SW 1271 (cell line): ENCODE results near the gene EPN2.

Experiments used
- DNase-seq, 2 experiments: peaks; one replicate each; lab custom pipeline; 2025; lab: John Stamatoyannopoulos, UW

EPN2 gene

DNA sequence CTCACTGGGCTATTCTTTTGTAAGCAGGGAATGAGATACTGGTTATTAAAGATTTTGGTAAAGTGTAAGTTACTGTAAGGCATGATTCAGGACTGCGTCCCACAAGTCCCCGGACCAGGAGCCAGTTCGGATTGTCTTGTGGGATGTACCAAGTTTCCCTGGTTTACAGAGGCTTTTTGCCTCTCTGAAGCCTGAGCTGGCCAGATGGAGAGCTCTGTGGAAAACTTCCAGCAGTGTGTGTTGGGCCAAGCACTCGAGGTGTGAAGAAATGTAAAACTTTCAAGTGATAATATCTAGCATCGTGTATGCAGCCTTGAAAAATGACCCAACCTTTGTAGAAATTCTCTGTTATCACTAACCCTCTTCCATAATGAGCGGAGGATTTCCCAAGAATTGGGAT lies 2.4 kb downstream of the EPN2 start:
- no peak for DNase-seq

GRCh38 chr17:19242323-19242722 lies 5.2 kb downstream of the EPN2 start:
- no peak for DNase-seq

DNA sequence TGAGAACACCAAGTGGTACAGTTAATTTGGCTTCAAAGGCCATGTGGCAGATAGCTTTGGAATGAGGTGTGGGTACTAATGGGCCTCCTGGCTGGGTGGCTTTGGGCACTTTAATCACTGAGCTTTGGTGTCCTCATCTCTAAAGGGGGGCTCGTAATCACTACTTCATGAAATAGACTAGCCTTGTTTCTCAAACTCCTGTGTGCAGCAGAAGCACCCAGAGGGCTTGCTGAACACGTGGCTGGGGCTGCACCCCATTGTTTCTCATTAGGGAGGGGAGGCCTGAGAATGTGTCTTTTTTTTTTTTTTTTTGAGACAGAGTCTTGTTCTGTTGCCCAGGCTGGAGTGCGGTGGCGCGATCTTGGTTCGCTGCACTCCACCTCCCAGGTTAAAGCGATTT lies 5.8 kb downstream of the EPN2 start:
- DNase-seq = no peak

DNA sequence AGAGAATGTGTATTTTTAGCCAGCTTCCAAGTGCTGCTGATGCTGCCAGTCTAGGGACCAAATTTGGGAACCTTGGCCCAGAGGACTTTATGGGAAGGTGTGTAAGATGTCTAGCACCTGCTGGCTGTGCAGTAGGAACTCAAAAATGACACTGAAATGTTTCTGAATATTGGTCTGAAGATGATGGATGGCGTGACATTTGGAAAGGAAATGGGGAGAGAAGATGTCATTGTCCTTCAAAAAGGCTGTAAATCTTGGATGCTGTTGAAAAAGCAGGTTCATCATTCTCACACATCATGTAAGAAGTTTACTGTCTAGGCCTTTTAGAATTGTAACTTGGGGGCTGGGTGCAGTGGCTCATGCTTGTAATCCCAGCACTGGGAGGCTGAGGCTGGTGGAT lies 6.7 kb downstream of the EPN2 start:
- DNase-seq = no peak

- DNase-seq = no peak
Measured at GRCh38 chr17:19244357-19244756, 7.2 kb downstream of the EPN2 start.

DNA sequence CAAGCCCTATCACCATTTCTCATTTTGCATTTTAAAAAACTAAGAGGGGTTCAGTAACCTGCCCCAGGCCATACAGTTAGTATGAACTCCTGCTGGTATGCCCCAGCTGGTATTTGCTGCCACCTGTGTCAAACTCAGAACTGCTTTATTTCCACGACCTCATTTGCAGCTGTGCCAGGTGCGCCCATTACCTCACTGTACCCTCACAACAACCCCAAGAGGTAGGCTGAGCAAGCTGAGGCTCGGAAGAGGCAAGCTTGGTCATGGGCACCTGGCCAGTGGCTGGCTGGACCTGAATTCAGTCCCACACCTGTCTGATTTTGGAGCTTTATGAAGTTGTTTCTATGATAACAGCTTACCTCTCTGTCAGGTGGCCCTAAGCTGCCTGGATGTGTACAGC lies 7.6 kb downstream of the EPN2 start:
- no peak for DNase-seq

DNA sequence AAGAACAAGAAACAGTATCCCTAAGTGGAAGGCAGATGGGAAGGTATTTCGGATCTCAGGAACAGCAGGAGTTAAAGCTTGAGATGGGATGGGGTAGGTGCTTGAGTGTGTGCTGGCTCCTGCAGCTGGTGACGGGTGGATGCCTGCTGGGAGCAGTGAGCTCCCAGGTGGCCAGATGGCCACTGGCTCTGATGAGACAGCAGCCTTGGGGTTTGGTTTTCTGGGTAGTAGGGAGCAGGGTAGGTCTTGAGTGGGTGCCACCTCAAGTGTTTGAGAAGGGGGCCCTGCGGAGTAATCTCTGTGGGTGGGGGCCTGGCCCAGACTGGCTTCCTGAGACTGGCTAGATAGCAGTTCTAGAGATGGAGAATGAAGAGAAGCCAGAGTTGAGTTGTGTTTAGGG lies 10.3 kb downstream of the EPN2 start:
- no peak for DNase-seq

- no peak for DNase-seq
Measured at GRCh38 chr17:19248151-19248927, 11.2 kb downstream of the EPN2 start.

DNA sequence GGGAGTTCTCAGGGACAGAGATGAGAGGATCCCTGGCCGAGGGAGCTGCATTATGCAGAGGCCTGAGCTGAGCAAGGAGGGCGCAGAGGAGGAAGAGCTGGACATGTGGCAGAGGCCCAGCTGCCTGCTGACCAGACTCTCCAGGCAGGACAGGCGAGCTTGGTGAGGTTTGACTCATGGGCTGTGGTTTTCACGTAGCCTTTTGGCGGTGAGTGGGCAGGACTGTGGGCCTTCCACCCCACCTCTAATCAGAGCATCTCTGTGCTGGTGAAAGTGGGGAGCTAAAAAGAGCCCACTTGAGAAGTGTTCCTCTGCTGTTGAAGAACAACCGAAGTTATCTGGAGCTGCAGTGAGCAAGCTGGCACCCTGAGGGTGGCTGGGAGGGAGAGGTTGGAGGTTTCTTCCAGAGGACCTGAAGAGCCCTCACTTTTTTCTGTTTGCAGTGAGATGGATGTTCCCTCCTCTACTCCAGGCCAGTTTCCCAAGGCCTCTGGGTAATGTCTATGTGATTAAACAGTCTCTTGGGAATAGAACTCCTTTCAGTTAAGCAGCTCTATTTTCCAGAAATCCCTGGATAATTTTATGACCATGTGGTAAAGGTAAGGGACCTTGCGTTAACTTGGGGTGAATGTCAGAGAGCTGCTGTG lies 11.9 kb downstream of the EPN2 start:
- DNase-seq = no peak

DNA sequence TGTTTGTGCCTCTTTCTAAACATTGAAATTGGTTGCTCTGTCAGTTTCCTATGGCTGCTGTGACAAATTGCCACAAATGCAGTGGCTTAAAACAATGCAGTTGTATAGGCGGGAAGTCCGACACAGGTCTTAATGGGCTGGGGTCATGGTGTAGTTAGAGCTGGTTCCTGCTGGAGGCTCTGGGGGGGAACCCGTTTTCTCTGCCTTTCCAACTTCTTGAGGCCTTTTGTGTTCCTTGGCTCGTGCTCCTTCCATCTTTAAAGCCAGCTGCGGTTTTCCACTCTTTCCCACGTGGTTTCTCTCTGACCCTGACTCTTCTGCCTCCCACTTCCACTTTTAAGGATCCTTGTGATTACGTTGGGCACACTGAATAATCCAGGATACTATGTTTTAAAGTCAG lies 12.5 kb downstream of the EPN2 start:
- no peak for DNase-seq

DNA sequence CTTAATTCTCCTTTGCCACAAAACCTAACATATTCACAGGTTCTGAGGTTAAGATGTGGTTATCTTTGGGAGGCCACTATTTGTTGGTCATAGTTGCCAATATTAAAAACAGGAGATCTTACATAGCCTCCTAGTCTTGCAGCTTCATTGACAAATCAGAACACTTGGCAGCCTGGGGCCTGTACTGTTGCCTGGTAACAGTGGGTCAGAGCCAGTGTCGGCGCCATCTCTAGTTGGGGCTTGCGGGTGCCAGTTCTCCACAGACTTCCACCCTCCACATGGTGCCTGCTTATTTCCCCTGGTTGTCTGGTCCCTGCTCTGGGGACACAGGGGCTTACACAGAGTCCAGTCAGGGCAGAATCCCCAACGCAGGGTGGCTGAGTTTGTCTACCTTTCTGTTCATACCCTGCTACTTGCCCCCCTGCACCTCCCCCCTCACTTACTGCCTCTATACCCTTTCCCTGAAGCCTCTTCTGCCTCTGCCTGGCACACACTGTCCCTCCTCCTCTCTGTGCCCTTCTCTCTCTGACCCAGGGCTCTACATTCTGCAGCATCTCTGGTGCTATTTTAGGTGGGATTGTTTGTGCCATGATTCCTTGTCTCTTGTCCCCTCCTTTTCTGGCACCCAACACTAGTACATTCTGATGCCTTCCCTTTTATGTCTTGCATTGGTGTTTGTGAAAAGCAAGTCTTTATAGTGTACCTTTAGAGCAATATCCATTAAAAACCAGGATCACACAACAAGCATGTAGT lies 13.4 kb downstream of the EPN2 start:
- DNase-seq = no peak

GRCh38 chr17:19253112-19253511 lies 15.9 kb downstream of the EPN2 start:
- no peak for DNase-seq

- peak in 1 of 2 experiments; percentile 41 for DNase-seq
Measured at GRCh38 chr17:19254651-19255050, 17.5 kb downstream of the EPN2 start.

GRCh38 chr17:19255279-19255678 lies 18.1 kb downstream of the EPN2 start:
- DNase-seq = no peak

DNA sequence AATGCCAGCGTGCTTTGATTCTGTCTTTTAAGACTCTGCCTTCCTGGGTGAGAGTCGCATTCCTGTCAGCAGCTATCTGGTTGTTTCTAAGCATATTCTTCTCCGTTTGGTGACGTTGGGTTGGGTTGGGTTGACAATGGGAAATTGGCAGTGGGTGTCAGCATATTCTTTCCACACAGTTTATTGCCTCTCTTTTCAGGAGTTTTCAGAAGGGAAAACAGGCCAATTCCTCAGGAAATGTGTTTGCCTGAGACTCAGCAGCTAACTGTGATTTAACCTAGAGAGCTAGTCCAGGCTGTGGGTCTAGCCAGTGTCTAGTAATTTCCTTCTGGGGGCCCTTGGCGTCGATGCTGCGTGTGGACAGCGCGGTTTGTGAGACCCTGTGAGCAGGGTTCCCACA lies 21.2 kb downstream of the EPN2 start:
- no peak for DNase-seq

DNA sequence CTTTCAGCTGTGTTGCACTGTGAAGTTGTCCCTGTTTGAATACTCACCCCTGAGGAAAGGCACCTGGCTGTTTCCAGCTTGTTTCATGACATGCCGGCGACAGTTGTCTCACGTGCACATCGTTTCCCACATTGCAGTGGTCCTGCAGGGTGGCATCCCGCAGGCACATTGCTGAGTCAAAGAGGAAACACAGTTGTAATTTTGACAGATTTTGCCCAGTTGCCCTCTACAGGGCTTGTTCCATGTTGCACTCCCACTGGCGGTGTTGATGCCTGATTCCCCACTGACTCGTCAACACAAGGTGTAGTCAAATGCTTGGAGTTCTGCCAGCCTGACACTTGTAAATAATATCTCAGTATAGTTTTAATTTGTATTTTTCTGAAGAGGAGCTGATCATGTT lies 23.8 kb downstream of the EPN2 start:
- DNase-seq = no peak

DNA sequence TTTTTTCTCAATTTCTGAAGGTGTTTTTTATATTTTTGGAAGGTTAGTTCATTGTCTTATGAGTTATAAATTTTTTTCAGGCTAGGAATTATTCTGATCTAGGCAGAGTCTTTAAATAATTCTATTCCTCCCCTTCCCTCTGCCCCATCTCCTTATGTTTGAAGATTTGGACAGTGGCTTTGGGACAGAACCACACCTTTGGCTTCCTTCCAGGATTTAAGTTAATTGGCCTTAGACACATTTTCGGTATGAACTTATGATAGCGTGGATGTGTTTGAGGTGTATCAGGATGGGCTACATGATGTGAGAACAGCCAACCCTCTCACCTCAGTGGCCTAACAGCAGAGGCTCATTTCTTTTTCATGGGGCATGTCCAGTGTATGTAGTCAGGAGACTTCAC lies 24.3 kb downstream of the EPN2 start:
- DNase-seq = no peak

DNA sequence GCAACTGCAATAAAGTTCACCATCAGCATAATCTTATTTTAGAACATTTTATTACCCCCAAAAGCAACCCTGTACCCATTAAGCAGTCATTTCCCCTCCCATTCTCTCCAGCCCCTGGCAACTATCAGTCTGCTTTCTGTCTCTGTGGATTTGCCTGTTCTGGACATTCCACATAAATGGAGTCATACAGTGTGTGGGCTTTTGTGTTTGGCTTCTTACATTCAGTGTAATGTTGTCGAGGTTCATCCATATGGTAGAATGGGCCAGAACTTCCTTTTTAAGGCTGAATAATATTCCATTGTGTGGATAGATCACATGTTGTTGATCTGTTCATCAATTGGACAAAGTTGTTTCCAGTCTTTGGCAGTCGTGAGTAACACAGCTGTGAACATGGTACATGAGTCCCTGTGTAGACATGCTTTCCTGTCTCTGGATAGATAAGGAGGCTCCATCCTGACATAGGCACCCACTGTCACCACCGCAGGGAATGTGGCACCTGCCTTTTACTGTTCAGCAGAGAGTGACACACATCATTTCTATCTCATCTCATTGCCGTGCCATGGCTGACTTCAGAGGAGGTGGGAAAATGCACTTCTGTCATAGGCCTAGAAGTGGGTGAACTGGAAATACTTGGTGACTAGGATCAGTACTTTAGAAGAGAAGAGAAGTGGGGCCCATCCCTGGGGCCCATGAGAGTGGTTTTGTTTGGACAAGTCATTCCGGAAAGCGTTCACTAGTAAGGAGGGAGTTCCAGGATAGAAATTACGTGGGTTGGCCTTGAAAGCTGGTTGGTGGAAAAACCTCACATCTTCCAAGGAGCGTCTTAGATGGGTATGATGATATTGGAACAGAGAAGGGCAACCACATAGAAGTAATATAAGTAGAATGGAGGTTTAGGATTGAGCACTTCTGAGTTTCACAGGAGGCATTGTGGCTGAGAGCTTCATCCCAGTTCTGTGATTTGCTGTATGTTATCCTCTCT lies 25.8 kb downstream of the EPN2 start:
- no peak for DNase-seq

DNA sequence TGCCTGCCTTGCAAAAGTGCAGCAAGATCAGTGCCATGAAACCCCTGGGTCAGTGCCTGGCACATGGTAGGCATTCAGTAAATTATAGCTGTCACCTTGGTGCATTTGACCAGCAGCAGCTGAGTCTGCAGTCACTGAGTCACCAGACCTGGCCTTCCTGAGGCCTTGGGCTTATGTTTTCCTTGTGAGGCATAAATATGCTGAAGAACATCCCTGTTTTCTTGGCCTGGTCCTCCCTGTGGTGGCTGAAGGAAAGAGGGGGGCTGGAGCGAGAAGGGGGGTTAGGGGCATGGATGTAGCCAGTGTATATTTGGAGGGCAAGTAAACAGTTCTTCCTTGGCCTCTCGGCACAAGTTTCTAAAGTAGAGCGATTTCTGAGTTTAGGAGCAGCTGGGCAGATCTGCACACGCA lies 26.5 kb downstream of the EPN2 start:
- no peak for DNase-seq

DNA sequence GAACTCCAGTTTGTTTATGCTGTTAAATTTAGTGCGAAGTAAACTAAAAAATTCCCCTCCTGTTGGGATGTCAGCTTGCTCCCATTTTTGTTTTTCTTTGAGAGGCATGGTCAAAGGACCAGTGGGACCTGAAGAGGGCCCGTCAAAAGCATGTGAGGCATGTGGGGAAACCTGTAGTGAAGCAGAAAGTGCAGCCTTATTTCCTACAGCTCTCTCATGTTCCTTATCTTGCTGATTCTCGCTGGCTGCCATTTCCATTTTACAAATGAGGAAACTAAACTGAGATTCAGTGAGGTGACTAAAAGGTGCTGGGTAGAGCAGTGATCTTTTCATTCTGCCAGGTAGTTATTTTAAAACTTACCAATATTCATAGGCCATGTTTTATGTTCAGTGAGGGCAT lies 27.1 kb downstream of the EPN2 start:
- no peak for DNase-seq

GRCh38 chr17:19264681-19265080 lies 27.5 kb downstream of the EPN2 start:
- DNase-seq = no peak

GRCh38 chr17:19265755-19266154 lies 28.6 kb downstream of the EPN2 start:
- no peak for DNase-seq
